Stomach (tissue), 4 donors: ENCODE measurements around the gene GCKR.

Experiments
- POLR2AphosphoS5 ChIP-seq, 3 donors: sonication (generic); formaldehyde crosslinking; IDR thresholded peaks; one replicate each; pipeline ENCODE4 v1.6.1; 2016; ENCODE audit warnings: antibody characterized with exemption in 3 of 3
- TF ChIP-seq, protein P1 (sequence below), 7 experiments: fragments of 450-650 bp in 4 of 7; fragments of 200-600 bp in 3 of 7; sonication (generic) in 3 of 7; IDR thresholded peaks; one replicate each; pipeline ENCODE4 v1.5.1; 2016 to 2019; ENCODE audit warnings: antibody characterized with exemption in 7 of 7, control low read depth in 2 of 7, mild to moderate bottlenecking in 1 of 7

DNA sequence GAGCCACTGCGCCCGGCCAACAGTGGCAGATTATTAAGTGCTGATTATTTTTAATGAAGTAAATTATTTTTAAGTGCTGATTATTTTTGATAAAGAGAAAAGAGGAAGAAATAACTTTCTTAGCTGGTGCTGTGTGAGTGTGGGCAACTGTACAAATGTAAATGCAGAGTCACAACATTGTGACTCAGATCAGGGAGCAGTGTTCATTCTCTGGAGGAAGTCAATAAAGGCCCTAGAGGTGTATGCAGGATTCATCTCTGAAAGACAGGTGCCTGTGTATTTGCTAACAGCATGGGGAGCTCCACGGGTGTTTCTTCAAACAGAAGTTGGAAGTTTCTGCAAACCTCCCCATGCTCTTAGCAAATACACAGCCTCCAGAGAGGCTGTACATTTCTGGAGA, 48.3 kb upstream of the GCKR start:
- TF ChIP-seq, protein P1, sequence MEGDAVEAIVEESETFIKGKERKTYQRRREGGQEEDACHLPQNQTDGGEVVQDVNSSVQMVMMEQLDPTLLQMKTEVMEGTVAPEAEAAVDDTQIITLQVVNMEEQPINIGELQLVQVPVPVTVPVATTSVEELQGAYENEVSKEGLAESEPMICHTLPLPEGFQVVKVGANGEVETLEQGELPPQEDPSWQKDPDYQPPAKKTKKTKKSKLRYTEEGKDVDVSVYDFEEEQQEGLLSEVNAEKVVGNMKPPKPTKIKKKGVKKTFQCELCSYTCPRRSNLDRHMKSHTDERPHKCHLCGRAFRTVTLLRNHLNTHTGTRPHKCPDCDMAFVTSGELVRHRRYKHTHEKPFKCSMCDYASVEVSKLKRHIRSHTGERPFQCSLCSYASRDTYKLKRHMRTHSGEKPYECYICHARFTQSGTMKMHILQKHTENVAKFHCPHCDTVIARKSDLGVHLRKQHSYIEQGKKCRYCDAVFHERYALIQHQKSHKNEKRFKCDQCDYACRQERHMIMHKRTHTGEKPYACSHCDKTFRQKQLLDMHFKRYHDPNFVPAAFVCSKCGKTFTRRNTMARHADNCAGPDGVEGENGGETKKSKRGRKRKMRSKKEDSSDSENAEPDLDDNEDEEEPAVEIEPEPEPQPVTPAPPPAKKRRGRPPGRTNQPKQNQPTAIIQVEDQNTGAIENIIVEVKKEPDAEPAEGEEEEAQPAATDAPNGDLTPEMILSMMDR (IDR thresholded peaks at IDR 0.05), result no peak
- TF ChIP-seq POLR2AphosphoS5 (IDR thresholded peaks at IDR 0.05), result no peak
